GM12864 (cell line): ENCODE results near the gene CAPS2.
"Not testable (repeated sequence)": the region's sequence is repeated elsewhere in the genome, so short reads cannot be mapped to it uniquely, and the experiment has no call there.

Experiments
- DNase-seq: peaks from one replicate; pipeline ENCODE4 v3.0.0-alpha.2; 2011; ENCODE audit warnings: low read depth
- H3K4me3 ChIP-seq: 2 replicates; pipeline ENCODE4 v1.5.1; 2011; ENCODE audit warnings: mild to moderate bottlenecking, low read depth, low read length, control low read depth
- CTCF ChIP-seq: IDR thresholded peaks from 2 replicates; pipeline ENCODE4 v1.5.1; 2011; ENCODE audit warnings: low read depth, mild to moderate bottlenecking, moderate library complexity, low read length, control low read depth, inconsistent platforms; ENCODE audit errors: missing control alignments

CAPS2 gene

GRCh38 chr12:75360920-75361319, 30.8 kb upstream of the CAPS2 start:
- H3K4me3 ChIP-seq: no peak overlapping the region
- TF ChIP-seq CTCF: no peak
- DNase-seq: no peak

GRCh38 chr12:75354011-75354410, 23.9 kb upstream of the CAPS2 start:
- H3K4me3 ChIP-seq: no peak overlapping the region
- no peak for TF ChIP-seq CTCF
- no peak for DNase-seq

- no peak for DNase-seq
- TF ChIP-seq CTCF: no peak
- H3K4me3 ChIP-seq: no peak overlapping the region
These were observed 20.3 kb upstream of the CAPS2 start for GRCh38 chr12:75350413-75350812.

- H3K4me3 ChIP-seq: no peak overlapping the region
- no peak for DNase-seq
- no peak for TF ChIP-seq CTCF
These were observed 19.8 kb upstream of the CAPS2 start for GRCh38 chr12:75349946-75350345.

- not testable (repeated sequence) for DNase-seq
These were observed 16.1 kb upstream of the CAPS2 start for GRCh38 chr12:75346215-75346614.

GRCh38 chr12:75345531-75345930, 15.4 kb upstream of the CAPS2 start:
- no peak overlapping the region for H3K4me3 ChIP-seq
- TF ChIP-seq CTCF: no peak
- DNase-seq: no peak

More at GRCh38 chr12:75346215-75346614, 16.1 kb upstream of the CAPS2 start:
- H3K4me3 ChIP-seq: not testable (repeated sequence)

- TF ChIP-seq CTCF: no peak
These were observed 11.7 kb upstream of the CAPS2 start for GRCh38 chr12:75341873-75342272.

GRCh38 chr12:75337905-75338304, 7.8 kb upstream of the CAPS2 start:
- no peak overlapping the region for H3K4me3 ChIP-seq
- no peak for DNase-seq
- TF ChIP-seq CTCF: no peak

More at GRCh38 chr12:75341873-75342272, 11.7 kb upstream of the CAPS2 start:
- DNase-seq: no peak
- H3K4me3 ChIP-seq: no peak overlapping the region
